ENCODE results near the gene WASF2. TPM values are rescaled to one million over a fixed set of nuclear protein-coding genes. Genes with fewer than 3 reads are reported as not detected.

WASF2 gene
- total RNA-seq, 1 donor from 2014 or later: 156 TPM

- H3K27me3 ChIP-seq: no peaks in the 10 kb centered on the region
- ATAC-seq (peak; percentile 85), DNase-seq (peak; percentile 89)
- no peak overlapping the region for H3K4me3 ChIP-seq
- intact Hi-C loops (cut with DNase I): no loop called here
- TF ChIP-seq, protein P1, sequence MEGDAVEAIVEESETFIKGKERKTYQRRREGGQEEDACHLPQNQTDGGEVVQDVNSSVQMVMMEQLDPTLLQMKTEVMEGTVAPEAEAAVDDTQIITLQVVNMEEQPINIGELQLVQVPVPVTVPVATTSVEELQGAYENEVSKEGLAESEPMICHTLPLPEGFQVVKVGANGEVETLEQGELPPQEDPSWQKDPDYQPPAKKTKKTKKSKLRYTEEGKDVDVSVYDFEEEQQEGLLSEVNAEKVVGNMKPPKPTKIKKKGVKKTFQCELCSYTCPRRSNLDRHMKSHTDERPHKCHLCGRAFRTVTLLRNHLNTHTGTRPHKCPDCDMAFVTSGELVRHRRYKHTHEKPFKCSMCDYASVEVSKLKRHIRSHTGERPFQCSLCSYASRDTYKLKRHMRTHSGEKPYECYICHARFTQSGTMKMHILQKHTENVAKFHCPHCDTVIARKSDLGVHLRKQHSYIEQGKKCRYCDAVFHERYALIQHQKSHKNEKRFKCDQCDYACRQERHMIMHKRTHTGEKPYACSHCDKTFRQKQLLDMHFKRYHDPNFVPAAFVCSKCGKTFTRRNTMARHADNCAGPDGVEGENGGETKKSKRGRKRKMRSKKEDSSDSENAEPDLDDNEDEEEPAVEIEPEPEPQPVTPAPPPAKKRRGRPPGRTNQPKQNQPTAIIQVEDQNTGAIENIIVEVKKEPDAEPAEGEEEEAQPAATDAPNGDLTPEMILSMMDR (IDR thresholded peaks at IDR 0.05): peak; percentile 100
- H3K36me3 ChIP-seq: peaks cover 91% of the 10 kb centered on the region
- no peaks in the 10 kb centered on the region for H3K4me1 ChIP-seq
- H3K9me3 ChIP-seq: no peaks in the 10 kb centered on the region
- no peak overlapping the region for H3K27ac ChIP-seq
These were observed 132.5 kb downstream of the WASF2 start for GRCh38 chr1:27357281-27358037.

DNA sequence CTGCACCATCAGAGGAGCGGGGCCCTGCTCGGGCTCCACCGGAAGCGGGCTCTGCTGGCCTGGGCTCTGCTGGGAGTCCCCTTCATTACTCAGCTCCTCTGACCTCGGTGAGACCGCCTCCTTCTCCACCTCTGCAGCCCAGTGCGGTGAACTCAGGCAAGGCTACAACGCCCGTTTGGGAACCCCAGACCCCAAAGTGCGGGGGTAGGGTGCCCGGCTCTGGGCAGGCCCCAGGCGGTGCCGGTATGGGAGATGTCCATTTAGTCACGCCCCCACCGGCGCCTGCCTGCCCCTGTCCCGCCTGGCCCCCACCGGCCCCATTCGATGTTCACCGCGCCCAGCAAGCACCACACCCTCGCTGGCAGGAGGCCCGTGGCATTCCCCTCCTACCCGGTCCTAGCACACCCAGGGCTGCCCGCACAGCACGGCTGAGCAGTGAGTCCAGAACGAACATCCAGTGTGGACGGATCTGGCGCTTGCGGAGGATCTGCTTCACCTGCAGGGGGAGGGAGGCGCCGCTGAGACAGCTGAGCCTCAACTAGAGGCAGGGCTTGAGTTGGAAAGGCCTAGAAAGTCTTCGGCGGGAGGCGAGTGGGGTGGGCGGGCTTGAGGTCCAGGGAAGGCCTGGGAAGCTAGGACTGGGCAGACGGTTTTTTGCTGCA is 133.2 kb downstream of the WASF2 start:
- Histone ChIP-seq H3K27ac (no peak overlapping the region), H3K27me3 (no peaks in the 10 kb centered on the region), H3K9me3 (no peaks in the 10 kb centered on the region), H3K4me3 (no peak overlapping the region), H3K36me3 (peaks cover 84% of the 10 kb centered on the region), H3K4me1 (no peaks in the 10 kb centered on the region)
- ATAC-seq (no peak), DNase-seq (no peak)
- TF ChIP-seq, protein P1 (IDR thresholded peaks at IDR 0.05): no peak
- intact Hi-C loops (cut with DNase I): no loop called here

GRCh38 chr1:27356277-27356618 is 133.7 kb downstream of the WASF2 start:
- DNase-seq: no peak
- no peaks in the 10 kb centered on the region for H3K27me3 ChIP-seq
- H3K4me1 ChIP-seq: peaks cover under 1% of the 10 kb centered on the region
- H3K27ac ChIP-seq: no peak overlapping the region
- H3K9me3 ChIP-seq: no peaks in the 10 kb centered on the region
- TF ChIP-seq, protein P1 (IDR thresholded peaks at IDR 0.05): no peak
- ATAC-seq: no peak
- peaks cover 79% of the 10 kb centered on the region for H3K36me3 ChIP-seq
- intact Hi-C loops (cut with DNase I): no loop called here
- no peak overlapping the region for H3K4me3 ChIP-seq

- intact Hi-C loops (cut with DNase I): no loop called here
- H3K4me1 ChIP-seq: peaks cover 6% of the 10 kb centered on the region
- H3K9me3 ChIP-seq: no peaks in the 10 kb centered on the region
- no peak overlapping the region for H3K4me3 ChIP-seq
- H3K36me3 ChIP-seq: peaks cover 73% of the 10 kb centered on the region
- TF ChIP-seq, protein P1 (IDR thresholded peaks at IDR 0.05): no peak
- no peak overlapping the region for H3K27ac ChIP-seq
- ATAC-seq (no peak), DNase-seq (no peak)
- H3K27me3 ChIP-seq: no peaks in the 10 kb centered on the region
These were observed 134.3 kb downstream of the WASF2 start for GRCh38 chr1:27355683-27356082.

Other genes starting within 250 kb of the WASF2 start
- 36.7 TPM for gene TMEM222, start 168.0 kb downstream of the WASF2 start, total RNA-seq
- gene SYTL1, start 148.1 kb downstream of the WASF2 start, total RNA-seq: 30.6 TPM
- 144 TPM for gene MAP3K6, start 123.2 kb downstream of the WASF2 start, total RNA-seq
- 826 TPM for gene FCN3, start 115.3 kb downstream of the WASF2 start, total RNA-seq
- 1.2 TPM for gene CD164L2, start 106.8 kb downstream of the WASF2 start, total RNA-seq
- gene GPR3, start 97.5 kb downstream of the WASF2 start, total RNA-seq: 0.90 TPM
- 34.2 TPM for gene AHDC1, start 114.0 kb upstream of the WASF2 start, total RNA-seq
- 149 TPM for gene FGR, start 145.0 kb upstream of the WASF2 start, total RNA-seq
- 259 TPM for gene IFI6, start 182.0 kb upstream of the WASF2 start, total RNA-seq
- 23.3 TPM for gene FAM76A, start 235.8 kb upstream of the WASF2 start, total RNA-seq